ENCODE measurements around the gene CRPPA. TPM values are rescaled to one million over a fixed set of nuclear protein-coding genes. Genes with fewer than 3 reads are reported as not detected.

The CRPPA gene
- total RNA-seq (ENCODE audit: low replicate concordance), result 2.8 and 2.9 TPM in 2 replicates
- long read RNA-seq, partial matches to known transcripts, result 1 of 1 reads
- long read RNA-seq, other reads (novel, unspliced or antisense), result 0 of 1 reads

GRCh38 chr7:16421333-16422102 lies at the start of gene CRPPA:
TSS of gene CRPPA (minus strand) at chr7:16421538. CDS start at chr7:16421322, 216 bp downstream.
- H3K36me3 Mint-ChIP-seq, result peaks cover 3% of the 10 kb centered on the region
- peaks cover 4% of the 10 kb centered on the region for H3K9me3 Mint-ChIP-seq
- peak within 1 kb of the TSS; percentile 90 for H3K27ac Mint-ChIP-seq
- peak within 1 kb of the TSS; percentile 89 for H3K4me3 Mint-ChIP-seq
- peaks cover 18% of the 10 kb centered on the region for H3K4me1 Mint-ChIP-seq (ENCODE audit: unreplicated experiment)
- no peaks in the 10 kb centered on the region for H3K27me3 Mint-ChIP-seq
- peak; percentile 12 for TF ChIP-seq CTCF (conservative IDR thresholded peaks at IDR 0.05)
- DNase-seq (ENCODE audit: extremely low spot score, unreplicated experiment), result no peak

GRCh38 chr7:16465469-16466361 lies 44.4 kb upstream of the CRPPA start, which contains the start of gene SOSTDC1:
TSS of gene SOSTDC1 (minus strand) at chr7:16465738. CDS start at chr7:16465668, 70 bp downstream.
- Mint-ChIP-seq H3K27me3 (no peaks in the 10 kb centered on the region), H3K9me3 (no peaks in the 10 kb centered on the region), H3K27ac (peak within 1 kb of the TSS; percentile 79), H3K36me3 (no peaks in the 10 kb centered on the region), H3K4me3 (peak within 1 kb of the TSS; percentile 86), H3K4me1 (ENCODE audit: unreplicated experiment) (peaks cover 35% of the 10 kb centered on the region)
- no peak for DNase-seq (ENCODE audit: extremely low spot score, unreplicated experiment)
- no peak for TF ChIP-seq CTCF (conservative IDR thresholded peaks at IDR 0.05)

- no peak for DNase-seq (ENCODE audit: extremely low spot score, unreplicated experiment)
- Mint-ChIP-seq H3K4me3 (peak overlapping the region; percentile 86), H3K27me3 (no peaks in the 10 kb centered on the region), H3K4me1 (ENCODE audit: unreplicated experiment) (peaks cover 35% of the 10 kb centered on the region), H3K9me3 (no peaks in the 10 kb centered on the region), H3K27ac (peak overlapping the region; percentile 35), H3K36me3 (no peaks in the 10 kb centered on the region)
- no peak for TF ChIP-seq CTCF (conservative IDR thresholded peaks at IDR 0.05)
Observed at GRCh38 chr7:16463949-16464715, 42.8 kb upstream of the CRPPA start.

GRCh38 chr7:16463520-16463919 lies 42.2 kb upstream of the CRPPA start:
- DNase-seq (ENCODE audit: extremely low spot score, unreplicated experiment), result no peak
- Mint-ChIP-seq H3K27me3 (no peaks in the 10 kb centered on the region), H3K36me3 (no peaks in the 10 kb centered on the region), H3K4me1 (ENCODE audit: unreplicated experiment) (peaks cover 35% of the 10 kb centered on the region), H3K27ac (no peak overlapping the region), H3K4me3 (peak overlapping the region; percentile 86), H3K9me3 (no peaks in the 10 kb centered on the region)
- TF ChIP-seq CTCF (conservative IDR thresholded peaks at IDR 0.05), result no peak

- H3K4me3 Mint-ChIP-seq, result no peak overlapping the region
- H3K36me3 Mint-ChIP-seq, result no peaks in the 10 kb centered on the region
- no peak for TF ChIP-seq CTCF (conservative IDR thresholded peaks at IDR 0.05)
- H3K27me3 Mint-ChIP-seq, result no peaks in the 10 kb centered on the region
- H3K9me3 Mint-ChIP-seq, result no peaks in the 10 kb centered on the region
- no peak overlapping the region for H3K27ac Mint-ChIP-seq
- no peak for DNase-seq (ENCODE audit: extremely low spot score, unreplicated experiment)
- H3K4me1 Mint-ChIP-seq (ENCODE audit: unreplicated experiment), result peaks cover 35% of the 10 kb centered on the region
Observed at GRCh38 chr7:16462431-16462889, 41.1 kb upstream of the CRPPA start.
